CD4-positive, alpha-beta T cell (primary cell): ENCODE measurements around the gene LGR4. TPM values are rescaled to one million over a fixed set of nuclear protein-coding genes. Genes with fewer than 3 reads are reported as not detected.

ENCODE experiments used
- ATAC-seq: fragments of 200-7000 bp; cut with Tn5 transposase; one replicate; pipeline ENCODE4 v1.10.0; 2022; ENCODE audit warnings: mild to moderate bottlenecking; ENCODE audit not compliant: poor library complexity
- CTCF ChIA-PET: fragments of 350-600 bp; sonication (Branson Sonifier 250); formaldehyde crosslinking; loops from one replicate; lab custom pipeline; 2021; ENCODE audit warnings: antibody characterized with exemption, inconsistent platforms; lab: Charles Lee
- POLR2A ChIA-PET: fragments of 350-600 bp; sonication (Branson Sonifier 250); formaldehyde crosslinking; loops from one replicate; lab custom pipeline; 2021; ENCODE audit warnings: antibody characterized with exemption, inconsistent platforms; lab: Charles Lee
- DNase-seq, 14 experiments: peaks; one replicate each; pipeline ENCODE4 v3.0.0-alpha.2; 2013 to 2020; ENCODE audit warnings: mixed read lengths in 2 of 14
- H3K27ac ChIP-seq, 2 donors: one replicate each; pipeline versions ENCODE4 v1.5.1 to v1.7.0; 2013; ENCODE audit warnings: low read length in 2 of 2, low read depth in 1 of 2, mild to moderate bottlenecking in 1 of 2
- H3K27me3 ChIP-seq, 2 experiments: 1 replicate in 1 of 2; 2 replicates in 1 of 2; pipeline versions ENCODE4 v1.6.1 to v1.7.0; 2013; ENCODE audit warnings: low read length in 2 of 2, control low read depth in 1 of 2, mild to moderate bottlenecking in 1 of 2, moderate library complexity in 1 of 2; ENCODE audit not compliant: insufficient read depth in 2 of 2, control insufficient read depth in 1 of 2
- H3K36me3 ChIP-seq: one replicate; pipeline ENCODE4 v1.6.1; 2013; ENCODE audit warnings: low read length, control low read depth; ENCODE audit not compliant: insufficient read depth
- H3K4me1 ChIP-seq: one replicate; pipeline ENCODE4 v1.6.1; 2013; ENCODE audit warnings: low read length, control low read depth; ENCODE audit not compliant: insufficient read depth
- H3K4me3 ChIP-seq: one replicate; pipeline ENCODE4 v1.5.1; 2013; ENCODE audit warnings: mild to moderate bottlenecking, low read length, moderate library complexity
- H3K9me3 ChIP-seq, 2 experiments: 1 replicate in 1 of 2; 2 replicates in 1 of 2; pipeline versions ENCODE4 v1.6.1 to v1.7.0; 2013; ENCODE audit warnings: low read length in 2 of 2, mild to moderate bottlenecking in 2 of 2, control low read depth in 1 of 2, moderate library complexity in 1 of 2; ENCODE audit not compliant: control insufficient read depth in 1 of 2, insufficient read depth in 1 of 2
- H3K27ac Mint-ChIP-seq: one replicate; pipeline ENCODE4 v1.8.0; 2020; ENCODE audit warnings: mixed read lengths
- H3K27me3 Mint-ChIP-seq: one replicate; pipeline ENCODE4 v1.8.0; 2021; ENCODE audit warnings: mixed read lengths
- H3K36me3 Mint-ChIP-seq: one replicate; pipeline ENCODE4 v1.8.0; 2021; ENCODE audit warnings: low read depth, mixed read lengths
- H3K4me1 Mint-ChIP-seq: one replicate; pipeline ENCODE4 v1.8.0; 2021; ENCODE audit warnings: low read depth, mixed read lengths
- H3K4me3 Mint-ChIP-seq: one replicate; pipeline ENCODE4 v1.8.0; 2020; ENCODE audit warnings: mild to moderate bottlenecking, mixed read lengths
- H3K9me3 Mint-ChIP-seq: one replicate; pipeline ENCODE4 v1.8.0; 2020; ENCODE audit warnings: mixed read lengths
- intact Hi-C, 2 experiments: fragments of 100-400 bp; cut with DNase I in 1 of 2; cut with micrococcal nuclease in 1 of 2; formaldehyde crosslinking; loops; one replicate each; pipeline versions ENCODE4 v1.15.1 to v1.9.0; 2023 to 2025; cut with DNase I, micrococcal nuclease
- total RNA-seq, 174 experiments: library from RNA in 2 of 174; stranded (reverse) in 2 of 174; gene quantifications; one replicate each; pipeline ENCODE4 v1.2.3 and lab custom pipeline; 2021 to 2026
- TF ChIP-seq, protein P1 (sequence below): fragments of 200-600 bp; IDR thresholded peaks from one replicate; pipeline ENCODE4 v1.8.0; 2022; ENCODE audit warnings: antibody characterized with exemption, mild to moderate bottlenecking

Gene LGR4
- total RNA-seq, 2 experiments from 2014 or later = 0.69 to 0.87 TPM

DNA sequence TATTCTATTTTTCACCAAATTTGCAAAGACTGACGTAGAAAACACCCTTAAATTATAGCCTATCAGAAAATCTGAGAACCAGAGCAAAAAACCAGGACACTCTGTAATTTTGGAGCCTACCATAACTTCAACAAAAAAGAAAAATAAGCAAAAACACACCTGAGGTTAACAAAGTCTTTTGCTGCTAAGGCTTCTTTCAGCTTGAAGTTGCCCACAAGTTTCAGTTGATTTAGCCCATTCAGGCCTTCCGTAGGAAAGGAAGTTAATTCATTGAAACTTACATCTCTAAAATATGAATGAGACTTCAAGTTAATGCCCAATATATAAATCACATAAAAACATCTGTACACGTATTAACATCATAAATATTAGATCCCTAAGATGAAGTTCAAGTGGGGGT lies 99.2 kb downstream of the LGR4 start:
- H3K36me3 Mint-ChIP-seq = no peaks in the 10 kb centered on the region
- H3K9me3 ChIP-seq = no peaks in the 10 kb centered on the region
- H3K4me1 Mint-ChIP-seq = no peaks in the 10 kb centered on the region
- H3K4me1 ChIP-seq = no peaks in the 10 kb centered on the region
- ATAC-seq (no peak), DNase-seq (no peak)
- H3K36me3 ChIP-seq = no peaks in the 10 kb centered on the region
- no peak overlapping the region for H3K27ac Mint-ChIP-seq
- TF ChIP-seq, protein P1, sequence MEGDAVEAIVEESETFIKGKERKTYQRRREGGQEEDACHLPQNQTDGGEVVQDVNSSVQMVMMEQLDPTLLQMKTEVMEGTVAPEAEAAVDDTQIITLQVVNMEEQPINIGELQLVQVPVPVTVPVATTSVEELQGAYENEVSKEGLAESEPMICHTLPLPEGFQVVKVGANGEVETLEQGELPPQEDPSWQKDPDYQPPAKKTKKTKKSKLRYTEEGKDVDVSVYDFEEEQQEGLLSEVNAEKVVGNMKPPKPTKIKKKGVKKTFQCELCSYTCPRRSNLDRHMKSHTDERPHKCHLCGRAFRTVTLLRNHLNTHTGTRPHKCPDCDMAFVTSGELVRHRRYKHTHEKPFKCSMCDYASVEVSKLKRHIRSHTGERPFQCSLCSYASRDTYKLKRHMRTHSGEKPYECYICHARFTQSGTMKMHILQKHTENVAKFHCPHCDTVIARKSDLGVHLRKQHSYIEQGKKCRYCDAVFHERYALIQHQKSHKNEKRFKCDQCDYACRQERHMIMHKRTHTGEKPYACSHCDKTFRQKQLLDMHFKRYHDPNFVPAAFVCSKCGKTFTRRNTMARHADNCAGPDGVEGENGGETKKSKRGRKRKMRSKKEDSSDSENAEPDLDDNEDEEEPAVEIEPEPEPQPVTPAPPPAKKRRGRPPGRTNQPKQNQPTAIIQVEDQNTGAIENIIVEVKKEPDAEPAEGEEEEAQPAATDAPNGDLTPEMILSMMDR = no peak
- no peaks in the 10 kb centered on the region for H3K9me3 Mint-ChIP-seq
- H3K27ac ChIP-seq = no peak overlapping the region
- POLR2A ChIA-PET = no interaction called here
- H3K27me3 Mint-ChIP-seq = no peaks in the 10 kb centered on the region
- intact Hi-C loops = loop anchor here in 1 of 2 experiments (10.0 kb wide), 1 partner anchor 61 kb away; no protein-coding TSS in a partner anchor
- no peaks in the 10 kb centered on the region for H3K27me3 ChIP-seq
- CTCF ChIA-PET = interaction anchor here (1.1 kb wide), 1 partner anchor 13 kb away, joined by 3 read pairs; no protein-coding TSS in a partner anchor
- H3K4me3 ChIP-seq = no peak overlapping the region
- H3K4me3 Mint-ChIP-seq = no peak overlapping the region

DNA sequence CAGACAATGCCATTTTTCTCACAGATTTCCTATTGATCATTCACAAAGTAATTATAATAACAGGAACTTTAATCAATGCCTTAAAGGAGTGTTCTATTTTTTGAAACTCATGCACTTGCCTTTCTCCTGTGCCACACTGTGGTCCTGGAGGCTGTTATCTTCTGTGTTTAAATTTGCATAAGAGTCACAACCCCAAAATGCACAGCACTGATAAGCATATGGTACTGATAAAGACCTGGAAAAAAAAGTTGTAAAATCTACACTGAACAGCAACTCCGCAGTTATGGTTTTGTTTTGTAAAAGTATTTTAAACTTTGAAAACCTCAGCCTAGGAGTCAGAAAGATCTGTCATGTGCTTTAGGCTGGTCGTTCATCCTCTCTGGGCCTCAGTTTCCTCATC lies 100.4 kb downstream of the LGR4 start:
- H3K9me3 ChIP-seq = no peaks in the 10 kb centered on the region
- intact Hi-C loops = loop anchor here in 1 of 2 experiments (10.0 kb wide), 1 partner anchor 63 kb away; no protein-coding TSS in a partner anchor
- H3K27ac Mint-ChIP-seq = no peak overlapping the region
- no peaks in the 10 kb centered on the region for H3K4me1 Mint-ChIP-seq
- no peaks in the 10 kb centered on the region for H3K27me3 Mint-ChIP-seq
- H3K36me3 Mint-ChIP-seq = no peaks in the 10 kb centered on the region
- no peak overlapping the region for H3K4me3 ChIP-seq
- H3K4me3 Mint-ChIP-seq = no peak overlapping the region
- CTCF ChIA-PET = interaction anchor here (0.6 kb wide), 1 partner anchor 120 kb away, joined by 3 read pairs; no protein-coding TSS in a partner anchor
- no peak for DNase-seq
- H3K27me3 ChIP-seq = no peaks in the 10 kb centered on the region
- no peak for ATAC-seq
- H3K4me1 ChIP-seq = no peaks in the 10 kb centered on the region
- TF ChIP-seq, protein P1 = no peak
- H3K9me3 Mint-ChIP-seq = no peaks in the 10 kb centered on the region
- no peak overlapping the region for H3K27ac ChIP-seq
- POLR2A ChIA-PET = no interaction called here
- H3K36me3 ChIP-seq = no peaks in the 10 kb centered on the region

DNA sequence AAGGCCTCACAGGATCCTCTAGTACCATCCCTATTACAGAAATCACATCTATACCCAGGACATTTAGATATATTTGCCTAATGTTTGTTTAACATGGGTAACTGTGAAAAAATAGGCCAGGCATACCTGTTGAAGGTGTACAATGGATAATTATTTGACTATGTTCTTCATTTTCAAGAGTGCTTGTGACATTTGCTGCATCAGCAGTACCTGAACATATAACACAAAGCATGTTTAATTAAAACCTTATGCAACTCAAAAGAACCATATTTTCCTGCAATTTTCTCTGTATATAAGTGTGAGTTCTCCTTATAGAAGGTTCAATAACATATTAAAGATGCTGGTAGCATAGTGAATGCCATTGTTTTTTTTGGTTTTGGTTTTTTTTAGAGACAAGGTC lies 101.1 kb downstream of the LGR4 start:
- H3K4me1 ChIP-seq = no peaks in the 10 kb centered on the region
- intact Hi-C loops = loop anchor here in 1 of 2 experiments (10.0 kb wide), 1 partner anchor 63 kb away; no protein-coding TSS in a partner anchor
- H3K4me3 Mint-ChIP-seq = no peak overlapping the region

More for the DNA sequence above, 101.1 kb downstream of the LGR4 start:
- CTCF ChIA-PET = no interaction called here
- Mint-ChIP-seq H3K4me1 (no peaks in the 10 kb centered on the region), H3K27me3 (no peaks in the 10 kb centered on the region), H3K27ac (no peak overlapping the region), H3K36me3 (no peaks in the 10 kb centered on the region), H3K9me3 (no peaks in the 10 kb centered on the region)
- ATAC-seq (no peak), DNase-seq (no peak)
- POLR2A ChIA-PET = no interaction called here
- Histone ChIP-seq H3K27me3 (no peaks in the 10 kb centered on the region), H3K27ac (no peak overlapping the region), H3K4me3 (no peak overlapping the region), H3K9me3 (no peaks in the 10 kb centered on the region), H3K36me3 (no peaks in the 10 kb centered on the region)
- TF ChIP-seq, protein P1 = no peak
